Heart right ventricle (tissue), 16 donors: ENCODE data around the gene SKI. TPM values are rescaled to one million over a fixed set of nuclear protein-coding genes. Genes with fewer than 3 reads are reported as not detected.

ENCODE experiments used
- ATAC-seq, 8 donors: fragments of 200-7000 bp; cut with Tn5 transposase; one replicate each; pipeline ENCODE4 v1.9.1; 2020; ENCODE audit warnings: mild to moderate bottlenecking in 8 of 8, moderate library complexity in 8 of 8, moderate number of reproducible peaks in 1 of 8
- DNase-seq, 2 donors: peaks; one replicate each; pipeline ENCODE4 v3.0.0-alpha.2; 2020
- H3K27ac ChIP-seq, 10 donors: fragments of 200-600 bp; sonication (generic) in 2 of 10; one replicate each; pipeline versions ENCODE4 v1.5.0 to v1.8.0; 2020 to 2022; ENCODE audit warnings: mild to moderate bottlenecking in 3 of 10
- H3K27me3 ChIP-seq, 7 donors: fragments of 200-600 bp; one replicate each; pipeline ENCODE4 v1.8.0; 2021 to 2022; ENCODE audit warnings: mild to moderate bottlenecking in 2 of 7
- H3K36me3 ChIP-seq, 9 donors: fragments of 200-600 bp; sonication (generic) in 1 of 9; one replicate each; pipeline versions ENCODE4 v1.5.0 to v1.8.0; 2020 to 2022; ENCODE audit warnings: mild to moderate bottlenecking in 2 of 9
- H3K4me1 ChIP-seq, 9 donors: fragments of 200-600 bp; sonication (generic) in 1 of 9; one replicate each; pipeline versions ENCODE4 v1.5.0 to v1.8.0; 2020 to 2022; ENCODE audit warnings: mild to moderate bottlenecking in 4 of 9
- H3K4me3 ChIP-seq, 10 donors: fragments of 200-600 bp; sonication (generic) in 2 of 10; one replicate each; pipeline versions ENCODE4 v1.5.0 to v1.8.0; 2020 to 2022; ENCODE audit warnings: mild to moderate bottlenecking in 7 of 10, moderate library complexity in 2 of 10
- H3K9me3 ChIP-seq, 11 donors: fragments of 200-600 bp in 10 of 11; sonication (generic) in 2 of 11; one replicate each; pipeline versions ENCODE4 v1.5.0 to v1.8.0; 2013 to 2022; ENCODE audit warnings: mild to moderate bottlenecking in 2 of 11, control low read depth in 1 of 11, moderate library complexity in 1 of 11
- WGBS, 2 donors: extraction: QIAGEN DNeasy Blood & Tissue Kit; methylation state at CpG; one replicate each; pipeline ENCODE4 v1.1.7; 2013; ENCODE audit warnings: inconsistent platforms in 1 of 2; 5-methylcytosine and 5-hydroxymethylcytosine counted together
- intact Hi-C, 10 donors: fragments of 100-400 bp; cut with DNase I; formaldehyde crosslinking; loops; one replicate each; pipeline versions ENCODE4 v1.11.1 to v1.14.2; 2022
- polyA plus RNA-seq, 2 donors: library from polyadenylated mRNA; stranded (reverse); fragments of 200-250 nt; gene quantifications; one replicate each; pipeline ENCODE4 v1.2.3, GENCODE V29; 2013
- total RNA-seq, 10 donors: library from RNA; stranded (reverse); fragmentation: NEBNext Ultra II Directional in 3 of 10; extraction: Animal tissue kit (Norgen Biotek cat#: 25700) in 3 of 10; gene quantifications; one replicate each; pipeline versions ENCODE4 v1.2.1 to v1.2.4, GENCODE V29; 2021 to 2023
- TF ChIP-seq, protein P1 (sequence below), 9 donors: fragments of 200-600 bp; sonication (generic) in 2 of 9; IDR thresholded peaks; one replicate each; pipeline versions ENCODE4 v1.5.0 to v1.8.0; 2021 to 2022; ENCODE audit warnings: antibody characterized with exemption in 9 of 9, mild to moderate bottlenecking in 5 of 9, moderate library complexity in 1 of 9
- donor health status: Arrhythmogenic right ventricular cardiomyopathy.
- donor health status: ischemic (EF 13 %, LVEDD 7.1; RV severe dilation, severe dysfunction).
- donor health status: healthy with polysubstance abuse.
- donor health status: DM: no; HTN: yes; CAD: no.
- donor health status: DM: no; HTN: no; CAD: no.
- donor health status: ischemic (EF 25% LVEDD 6.9; RV normal size, moderate dysfunction).
- donor health status: ischemic (EF 25% LVEDD 5.7; RV mildly dilated, moderate dysfunction).
- donor health status: healthy.
- donor health status: DM: yes; HTN: yes; CAD: no.
- donor health status: Ischemic cardiomyopathy.
- donor health status: ischemic (EF 35%, LVEDD 5.7; RV mildly dilated, moderate dysfunction).
- donor health status: nonischemic (EF 11% LVEDD 7.7; RV severe dilation, severe dysfunction).
- donor health status: DM: yes; HTN: yes; CAD: no.
- donor health status: PGD.
- donor health status: ischemic (EF 29% LVEDD 5.4; RV normal size, mild dysfunction).
- donor health status: nonischemic (EF 23%, LVEDD 6.1; RV moderate dilation, normal function).

SKI gene
- total and polyA plus RNA-seq, 12 donors: 13.8 to 50.9 (median 35.6) TPM

GRCh38 chr1:2353551-2354438, 125.7 kb downstream of the SKI start:
- 84% methylated on average over 28 of the region's 28 CpGs for WGBS, 2 donors
- DNase-seq (peak in 1 of 2 donors; percentile 17), ATAC-seq (peak in 2 of 8 donors; percentile 20 to 27)
- Histone ChIP-seq H3K4me3 (no peak overlapping the region), H3K36me3 (no peaks in the 10 kb centered on the region), H3K27ac (peak overlapping the region in 6 of 10 donors; percentile 19 to 67 (median 50)), H3K9me3 (no peaks in the 10 kb centered on the region), H3K27me3 (no peaks in the 10 kb centered on the region), H3K4me1 (peaks cover 0 to 12% (median 7%) of the 10 kb centered on the region in 9 donors)
- intact Hi-C loops: no loop called here
- TF ChIP-seq, protein P1, sequence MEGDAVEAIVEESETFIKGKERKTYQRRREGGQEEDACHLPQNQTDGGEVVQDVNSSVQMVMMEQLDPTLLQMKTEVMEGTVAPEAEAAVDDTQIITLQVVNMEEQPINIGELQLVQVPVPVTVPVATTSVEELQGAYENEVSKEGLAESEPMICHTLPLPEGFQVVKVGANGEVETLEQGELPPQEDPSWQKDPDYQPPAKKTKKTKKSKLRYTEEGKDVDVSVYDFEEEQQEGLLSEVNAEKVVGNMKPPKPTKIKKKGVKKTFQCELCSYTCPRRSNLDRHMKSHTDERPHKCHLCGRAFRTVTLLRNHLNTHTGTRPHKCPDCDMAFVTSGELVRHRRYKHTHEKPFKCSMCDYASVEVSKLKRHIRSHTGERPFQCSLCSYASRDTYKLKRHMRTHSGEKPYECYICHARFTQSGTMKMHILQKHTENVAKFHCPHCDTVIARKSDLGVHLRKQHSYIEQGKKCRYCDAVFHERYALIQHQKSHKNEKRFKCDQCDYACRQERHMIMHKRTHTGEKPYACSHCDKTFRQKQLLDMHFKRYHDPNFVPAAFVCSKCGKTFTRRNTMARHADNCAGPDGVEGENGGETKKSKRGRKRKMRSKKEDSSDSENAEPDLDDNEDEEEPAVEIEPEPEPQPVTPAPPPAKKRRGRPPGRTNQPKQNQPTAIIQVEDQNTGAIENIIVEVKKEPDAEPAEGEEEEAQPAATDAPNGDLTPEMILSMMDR (IDR thresholded peaks at IDR 0.05): no peak

GRCh38 chr1:2354511-2355372, 126.6 kb downstream of the SKI start:
- Histone ChIP-seq H3K4me3 (no peak overlapping the region), H3K9me3 (no peaks in the 10 kb centered on the region), H3K27ac (no peak overlapping the region), H3K27me3 (no peaks in the 10 kb centered on the region), H3K4me1 (peaks cover 0 to 12% (median 7%) of the 10 kb centered on the region in 9 donors), H3K36me3 (no peaks in the 10 kb centered on the region)
- no peak for ATAC-seq
- TF ChIP-seq, protein P1 (IDR thresholded peaks at IDR 0.05): no peak
- peak in 1 of 2 donors; percentile 8 for DNase-seq
- intact Hi-C loops: no loop called here
- 67 to 71% methylated on average over 37 to 38 of the region's 38 CpGs for WGBS, 2 donors

DNA sequence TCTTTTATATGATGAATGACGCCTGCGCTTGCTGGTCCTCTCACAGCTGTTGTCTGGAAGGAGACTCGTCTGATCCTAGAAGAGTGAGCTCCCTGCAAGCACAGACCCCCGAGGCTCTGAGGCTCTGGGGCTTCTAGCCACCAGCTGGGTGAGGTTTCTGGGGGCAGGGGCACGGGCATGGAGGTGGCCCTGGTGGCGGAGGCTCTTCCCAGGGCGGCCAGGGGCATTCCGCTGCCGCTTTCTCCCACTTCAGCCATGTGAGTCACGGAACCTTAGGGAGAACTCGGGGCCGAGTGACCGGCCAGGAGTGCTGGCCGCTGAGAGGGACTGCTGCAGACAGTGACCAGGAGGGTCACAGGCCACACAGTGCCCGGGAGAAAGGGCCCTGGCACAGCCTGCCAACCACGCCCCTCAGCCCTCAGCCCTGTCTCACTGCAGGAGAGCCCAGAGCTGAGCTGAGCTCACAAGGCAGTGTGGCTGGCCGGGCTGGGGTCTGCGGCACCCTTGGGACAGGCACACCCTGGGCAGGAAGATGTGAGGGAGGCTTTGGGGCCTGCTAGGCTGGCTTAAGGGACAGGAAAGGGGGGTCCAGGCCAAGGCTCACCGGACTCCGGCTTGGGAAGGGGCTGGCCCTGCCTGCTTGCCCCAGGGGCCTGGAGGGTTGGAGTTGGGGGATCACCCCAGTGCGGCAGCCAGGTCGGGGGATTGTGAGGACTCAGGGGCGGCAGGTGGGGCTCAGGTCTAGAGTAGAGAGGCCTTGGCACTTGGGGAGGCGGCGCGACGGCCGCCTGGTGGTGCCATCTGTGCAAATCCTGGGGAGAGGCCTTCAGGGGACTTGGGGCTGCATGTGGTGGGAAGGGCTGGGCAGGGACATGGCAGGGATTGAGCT, 127.5 kb downstream of the SKI start:
- TF ChIP-seq, protein P1 (IDR thresholded peaks at IDR 0.05): no peak
- no peaks in the 10 kb centered on the region for H3K27me3 ChIP-seq
- 89 to 92% methylated on average over 28 of the region's 28 CpGs for WGBS, 2 donors

More for the DNA sequence above, 127.5 kb downstream of the SKI start:
- peaks cover 0 to 12% (median 7%) of the 10 kb centered on the region in 9 donors for H3K4me1 ChIP-seq
- no peak overlapping the region for H3K4me3 ChIP-seq
- no peak overlapping the region for H3K27ac ChIP-seq
- H3K36me3 ChIP-seq: no peaks in the 10 kb centered on the region
- intact Hi-C loops: no loop called here
- DNase-seq (peak in 1 of 2 donors; percentile 6), ATAC-seq (no peak)
- H3K9me3 ChIP-seq: no peaks in the 10 kb centered on the region
